LoVo (cell line): ENCODE results near the gene OR10H3.
"Not testable (repeated sequence)": the region's sequence is repeated elsewhere in the genome, so short reads cannot be mapped to it uniquely, and the experiment has no call there.

Experiments
- DNase-seq: peaks from one replicate; pipeline ENCODE4 v3.0.0-alpha.2; 2016; ENCODE audit warnings: low spot score

OR10H3 gene

DNA sequence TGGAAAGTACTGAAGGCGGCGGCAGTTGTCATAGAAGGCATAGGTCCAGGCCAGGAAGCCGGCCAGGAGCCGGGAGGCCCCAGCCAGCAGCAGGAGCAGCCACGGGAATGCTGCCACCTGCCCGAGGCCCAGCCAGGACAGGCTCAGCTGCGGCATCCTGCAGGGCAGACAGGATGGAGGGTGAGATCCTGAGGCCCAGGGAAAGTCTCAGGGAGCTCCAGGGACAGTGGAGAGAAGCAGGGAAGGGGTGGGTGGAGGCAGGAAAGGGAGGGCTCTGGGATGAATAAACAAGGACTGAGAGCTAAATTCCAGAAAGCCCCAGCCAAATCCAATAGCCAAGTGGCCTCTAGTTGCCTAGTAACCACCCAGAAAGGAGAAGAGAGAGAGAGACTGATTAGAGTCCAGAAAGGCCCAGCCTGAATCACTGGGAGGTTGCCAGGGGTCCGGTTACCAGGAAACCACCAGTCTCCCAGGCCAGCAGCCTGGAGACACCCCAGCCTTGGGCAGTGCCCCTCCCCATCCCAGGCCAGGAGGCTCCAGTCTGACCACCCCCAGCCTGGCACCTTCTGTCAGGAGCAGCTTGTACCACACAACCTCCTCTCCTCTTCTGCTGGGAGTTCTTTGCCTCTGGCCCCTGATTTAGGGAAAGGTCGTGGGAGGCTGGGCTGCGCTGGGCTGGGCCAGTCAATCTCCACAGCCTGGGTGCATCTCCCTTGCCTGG, 42.1 kb downstream of the OR10H3 start:
- no peak for DNase-seq

GRCh38 chr19:15780610-15781418, 43.0 kb downstream of the OR10H3 start:
- peak; percentile 3 for DNase-seq

- DNase-seq: no peak
These were observed 43.9 kb downstream of the OR10H3 start for GRCh38 chr19:15781661-15782060.

DNA sequence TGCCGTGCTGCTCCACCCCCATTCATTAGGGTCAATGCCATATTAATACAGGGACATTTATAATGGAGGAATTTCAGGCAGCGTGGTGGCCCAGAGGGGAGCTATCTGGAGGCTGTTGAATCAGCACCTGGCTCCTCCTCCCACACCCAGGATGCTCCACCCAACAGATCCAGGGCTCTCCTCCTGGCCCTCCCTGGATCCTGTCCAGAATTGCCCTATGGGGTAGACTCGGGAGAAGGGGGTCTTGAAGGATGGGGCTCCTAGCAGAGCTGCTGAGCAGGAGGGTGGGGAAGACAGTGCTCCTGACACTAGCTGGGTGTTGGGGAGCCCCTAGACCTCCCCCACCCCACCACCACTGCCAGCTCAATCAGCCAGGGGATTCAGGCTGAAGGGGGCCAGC, 44.4 kb downstream of the OR10H3 start:
- no peak for DNase-seq

GRCh38 chr19:15782896-15783295, 45.1 kb downstream of the OR10H3 start:
- not testable (repeated sequence) for DNase-seq

- no peak for DNase-seq
These were observed 49.9 kb downstream of the OR10H3 start, which contains the start of gene OR10H5 for GRCh38 chr19:15787611-15788155. Gene OR10H5, plus strand, starts transcription at chr19:15787661. Its CDS starts 6,388 bp downstream, at chr19:15794049.

GRCh38 chr19:15788594-15789270, 50.9 kb downstream of the OR10H3 start:
- peak; percentile 62 for DNase-seq

GRCh38 chr19:15790096-15790495, 52.3 kb downstream of the OR10H3 start:
- DNase-seq: peak; percentile 26
